ENCODE measurements around the gene TPRA1.
A peak's percentile ranks its signal among the peaks of the same experiment; 100 is the strongest.
"Not testable (repeated sequence)": the region's sequence is repeated elsewhere in the genome, so short reads cannot be mapped to it uniquely, and the experiment has no call there.

Gene TPRA1

DNA sequence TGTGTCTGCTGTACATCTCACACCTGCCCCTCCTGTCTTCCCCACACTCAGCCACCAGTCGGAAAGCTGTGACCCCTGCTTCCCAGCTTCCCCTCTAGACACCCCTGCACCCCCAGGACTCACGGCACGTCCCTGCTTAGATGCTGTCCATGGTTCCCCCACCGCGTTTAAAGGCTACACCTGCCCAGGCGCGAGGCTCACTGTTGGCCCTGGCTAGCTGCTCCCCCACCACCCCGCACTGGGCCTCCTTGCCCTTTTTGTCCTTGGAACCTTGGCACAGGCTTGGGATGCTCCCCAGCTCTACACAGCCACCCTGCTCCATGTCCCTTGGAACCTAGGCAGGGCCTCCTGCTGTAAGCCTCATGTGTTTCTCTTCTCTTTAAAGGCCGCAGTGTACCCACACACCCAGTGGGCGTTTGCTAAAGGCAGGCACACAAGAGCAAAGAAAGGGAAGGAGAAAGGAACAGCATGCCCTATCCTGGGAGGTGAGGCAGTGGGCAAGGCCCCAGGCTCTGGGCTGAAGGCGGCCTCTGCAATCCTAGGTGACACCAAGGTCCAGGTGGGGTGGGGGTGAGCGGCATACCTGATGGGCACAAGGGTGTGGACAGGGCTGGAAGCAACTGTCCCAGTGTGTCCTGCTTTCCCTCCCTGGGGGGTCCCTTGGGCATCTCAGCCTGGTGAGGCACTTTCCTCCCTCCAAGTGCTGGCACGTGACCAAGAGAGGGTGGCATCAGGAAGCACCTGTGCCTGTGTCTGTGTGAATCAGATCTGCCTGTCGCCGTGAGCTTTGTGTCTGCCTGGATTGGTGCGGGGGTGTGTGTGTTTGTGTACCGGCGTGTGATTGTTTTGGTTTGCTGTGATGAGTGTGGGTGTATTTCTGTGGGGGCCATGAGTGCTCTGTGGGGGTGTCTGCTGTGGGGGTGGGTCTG lies 54.4 kb downstream of the TPRA1 start:
- DNase-seq: no peak

DNA sequence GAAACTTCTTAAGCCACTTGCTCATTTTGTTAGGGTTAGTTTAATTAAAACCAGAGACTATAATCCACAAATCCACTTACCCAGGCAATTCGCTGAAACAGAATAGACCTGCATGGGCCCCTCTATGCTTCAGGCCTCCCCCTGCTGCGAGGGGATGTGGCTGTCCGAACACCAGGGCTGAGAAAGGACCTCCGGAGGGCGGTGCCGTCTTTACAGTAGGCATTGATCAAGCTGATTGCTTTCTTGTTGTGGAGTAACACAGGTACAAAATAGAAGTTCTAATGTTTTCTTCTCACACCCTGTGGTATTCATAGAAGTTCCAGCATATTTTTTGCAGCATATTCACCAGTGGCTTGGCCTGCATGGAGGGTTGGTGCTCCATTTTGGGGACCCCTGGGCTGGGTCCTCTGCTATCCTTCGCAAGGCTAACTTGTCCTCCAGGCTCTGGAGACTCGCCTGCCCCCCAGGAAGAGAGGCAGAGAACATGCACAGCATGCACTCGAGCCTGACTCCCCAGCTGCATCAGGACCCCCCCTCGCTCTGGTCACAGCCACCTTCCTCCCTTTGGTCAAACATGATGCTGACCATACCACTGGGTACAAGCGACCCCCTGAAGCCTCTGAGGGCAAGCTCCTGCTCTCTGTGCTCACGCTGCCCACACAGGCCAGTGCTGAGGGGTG lies 55.3 kb downstream of the TPRA1 start:
- DNase-seq: no peak

DNA sequence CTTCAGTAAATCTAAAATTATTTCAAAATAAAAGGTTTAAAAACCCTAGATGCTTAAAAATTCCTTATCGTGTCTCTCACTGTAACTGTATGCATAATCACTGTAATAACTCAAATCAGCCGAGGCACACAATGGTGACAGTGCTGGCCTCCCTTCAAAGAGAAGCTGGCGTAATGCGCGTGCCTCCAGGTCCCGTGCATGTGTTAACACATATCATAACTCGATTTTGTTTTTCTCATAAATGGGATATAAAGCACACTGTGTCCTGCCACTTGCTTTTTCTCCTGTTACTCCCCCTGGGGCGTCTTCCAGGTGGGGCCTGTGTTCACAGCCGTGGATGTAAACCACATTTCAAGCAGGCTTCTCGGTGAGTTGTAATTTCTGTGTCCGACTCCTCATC lies 56.0 kb downstream of the TPRA1 start:
- no peak for DNase-seq

- no peak for DNase-seq
These were observed 56.4 kb downstream of the TPRA1 start for GRCh38 chr3:127534161-127534451.

GRCh38 chr3:127532561-127533203 lies 57.9 kb downstream of the TPRA1 start:
- no peak for DNase-seq

- DNase-seq: no peak
These were observed 58.7 kb downstream of the TPRA1 start for GRCh38 chr3:127531821-127532220.

DNA sequence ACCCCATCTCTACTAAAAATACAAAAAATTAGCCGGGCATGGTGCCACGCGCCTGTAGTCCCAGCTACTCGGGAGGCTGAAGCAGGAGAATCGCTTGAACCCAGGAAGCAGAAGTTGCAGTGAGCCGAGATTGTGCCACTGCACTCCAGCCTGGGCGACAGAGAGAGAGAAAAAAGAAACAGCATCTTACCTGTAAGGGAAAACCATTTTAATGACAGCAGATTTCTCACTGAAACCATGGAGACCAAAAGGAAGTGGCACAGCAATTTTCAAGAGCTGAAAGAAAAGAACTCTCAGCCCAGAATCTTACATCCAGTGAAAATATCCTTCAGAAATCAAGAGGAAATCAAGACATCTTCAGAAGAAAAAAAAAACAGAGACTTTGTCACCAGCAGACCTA lies 59.7 kb downstream of the TPRA1 start:
- DNase-seq: not testable (repeated sequence)

GRCh38 chr3:127529346-127530188 lies 61.0 kb downstream of the TPRA1 start:
- DNase-seq: no peak

DNA sequence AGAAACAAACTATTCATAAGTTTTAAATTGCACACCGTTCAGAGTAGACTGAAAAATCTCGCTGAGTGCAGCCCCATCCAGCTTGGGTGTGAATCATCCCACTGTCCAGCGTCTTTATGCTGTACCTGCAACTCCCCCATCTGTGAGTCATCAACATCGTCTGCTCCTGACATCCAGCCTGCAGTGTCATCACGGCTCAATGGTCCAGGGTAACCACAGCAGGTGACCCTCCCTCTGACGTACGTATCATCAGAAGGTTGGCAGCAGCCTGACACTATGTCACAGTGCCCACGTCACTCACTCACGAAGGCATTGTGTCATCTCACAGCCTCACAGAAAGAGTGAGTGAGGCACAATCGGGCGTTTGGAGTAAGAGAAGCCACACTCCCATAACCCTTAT lies 65.2 kb downstream of the TPRA1 start:
- DNase-seq: no peak

GRCh38 chr3:127524296-127524896 lies 66.1 kb downstream of the TPRA1 start:
- peak; percentile 8 for DNase-seq

Measured in NCI-H1694 (cell line).